ENCODE measurements around the gene ARHGAP26. TPM values are rescaled to one million over a fixed set of nuclear protein-coding genes. Genes with fewer than 3 reads are reported as not detected.
A peak's percentile ranks its signal among the peaks of the same experiment; 100 is the strongest.

Gene ARHGAP26
- total and polyA plus RNA-seq, 4 donors = 1.8 to 16.7 (median 4.1) TPM

- TF ChIP-seq GABPA (IDR thresholded peaks at IDR 0.05 in 1 of 2, conservative IDR thresholded peaks at IDR 0.05 in 1 of 2) = no peak
- TF ChIP-seq YY1 (IDR thresholded peaks at IDR 0.05) = peak; percentile 78
- TF ChIP-seq HNF4A (conservative IDR thresholded peaks at IDR 0.05) = peak; percentile 62 to 82
- peak; percentile 91 for TF ChIP-seq ATF3 (IDR thresholded peaks at IDR 0.05)
- peak; percentile 97 for TF ChIP-seq SP1 (IDR thresholded peaks at IDR 0.05)
- peak; percentile 12 for TF ChIP-seq CTCF (IDR thresholded peaks at IDR 0.05; ENCODE audit: low read depth, low read length, missing input control)
- peak; percentile 69 for TF ChIP-seq TAF1 (conservative IDR thresholded peaks at IDR 0.05)
Measured at GRCh38 chr5:143234162-143234842, 464.1 kb downstream of the ARHGAP26 start (continued).

GRCh38 chr5:143235423-143235822 lies 465.2 kb downstream of the ARHGAP26 start:
- Histone ChIP-seq H3K9me3 (ENCODE audit: control insufficient read depth in 4 of 4, low read length in 3 of 4) (no peaks in the 10 kb centered on the region), H3K4me1 (ENCODE audit: control insufficient read depth in 4 of 4, insufficient read depth in 4 of 4, low read length in 3 of 4) (peaks cover 13 to 39% (median 23%) of the 10 kb centered on the region in 4 donors), H3K27ac (ENCODE audit: low read depth in 1 of 2, low read length in 2 of 2) (peak overlapping the region; percentile 93 to 98), H3K4me3 (ENCODE audit: low read depth in 1 of 3, low read length in 3 of 3) (no peak overlapping the region), H3K36me3 (ENCODE audit: control insufficient read depth in 4 of 4, insufficient read depth in 3 of 4, low read depth in 1 of 4, low read length in 3 of 4) (no peaks in the 10 kb centered on the region), H3K9ac (ENCODE audit: low read depth in 1 of 2, low read length in 2 of 2) (no peak overlapping the region), H3K27me3 (ENCODE audit: control insufficient read depth in 4 of 4, insufficient read depth in 4 of 4, low read length in 3 of 4) (no peaks in the 10 kb centered on the region)
- no peak for TF ChIP-seq ZBTB33 (IDR thresholded peaks at IDR 0.05)
- TF ChIP-seq RXRA (IDR thresholded peaks at IDR 0.05) = peak; percentile 5 to 30
- no peak for TF ChIP-seq ATF3 (IDR thresholded peaks at IDR 0.05)
- TF ChIP-seq GABPA (IDR thresholded peaks at IDR 0.05 in 1 of 2, conservative IDR thresholded peaks at IDR 0.05 in 1 of 2) = no peak
- no peak for TF ChIP-seq YY1 (IDR thresholded peaks at IDR 0.05)
- WGBS = 75% methylated on average over 3 of the region's 3 CpGs
- DNase-seq (ENCODE audit: low spot score) = no peak

- no peak for DNase-seq (ENCODE audit: low spot score)
- H3K4me1 ChIP-seq (ENCODE audit: control insufficient read depth in 4 of 4, insufficient read depth in 4 of 4, low read length in 3 of 4) = peaks cover 13 to 30% (median 21%) of the 10 kb centered on the region in 4 donors
- no peaks in the 10 kb centered on the region for H3K9me3 ChIP-seq (ENCODE audit: control insufficient read depth in 4 of 4, low read length in 3 of 4)
- no peaks in the 10 kb centered on the region for H3K36me3 ChIP-seq (ENCODE audit: control insufficient read depth in 4 of 4, insufficient read depth in 3 of 4, low read depth in 1 of 4, low read length in 3 of 4)
- H3K9ac ChIP-seq (ENCODE audit: low read depth in 1 of 2, low read length in 2 of 2) = no peak overlapping the region
- H3K4me3 ChIP-seq (ENCODE audit: low read depth in 1 of 3, low read length in 3 of 3) = no peak overlapping the region
- no peak overlapping the region for H3K27ac ChIP-seq (ENCODE audit: low read depth in 1 of 2, low read length in 2 of 2)
- WGBS = 96% methylated on average over 2 of the region's 2 CpGs
- TF ChIP-seq MAX (IDR thresholded peaks at IDR 0.05) (no peak), GABPA (IDR thresholded peaks at IDR 0.05 in 1 of 2, conservative IDR thresholded peaks at IDR 0.05 in 1 of 2) (no peak), HNF4G (IDR thresholded peaks at IDR 0.05) (no peak)
- H3K27me3 ChIP-seq (ENCODE audit: control insufficient read depth in 4 of 4, insufficient read depth in 4 of 4, low read length in 3 of 4) = no peaks in the 10 kb centered on the region
Measured at GRCh38 chr5:143236682-143237081, 466.5 kb downstream of the ARHGAP26 start.

Measured in liver (tissue), 9 donors.